Right lobe of liver (tissue), 6 donors: ENCODE results near the gene PLEKHG4B. TPM values are rescaled to one million over a fixed set of nuclear protein-coding genes. Genes with fewer than 3 reads are reported as not detected.
"Not testable (repeated sequence)": the region's sequence is repeated elsewhere in the genome, so short reads cannot be mapped to it uniquely, and the experiment has no call there.

Source experiments
- ATAC-seq, 4 donors: fragments of 200-7000 bp; cut with Tn5 transposase; one replicate each; pipeline ENCODE4 v1.9.1; 2020; ENCODE audit warnings: mild to moderate bottlenecking in 4 of 4, moderate library complexity in 4 of 4
- DNase-seq, 3 donors: peaks; one replicate each; pipeline ENCODE4 v3.0.0-alpha.2; 2020
- H3K27ac ChIP-seq, 3 donors: fragments of 200-600 bp; one replicate each; pipeline ENCODE4 v1.8.0; 2022
- H3K27me3 ChIP-seq, 2 donors: fragments of 200-600 bp; one replicate each; pipeline ENCODE4 v1.8.0; 2022
- H3K36me3 ChIP-seq, 4 donors: fragments of 200-600 bp; sonication (generic) in 1 of 4; one replicate each; pipeline versions ENCODE4 v1.5.1 to v1.8.0; 2017 to 2022; ENCODE audit warnings: control low read depth in 1 of 4
- H3K4me1 ChIP-seq, 4 donors: fragments of 200-600 bp; sonication (generic) in 1 of 4; one replicate each; pipeline versions ENCODE4 v1.5.1 to v1.8.0; 2017 to 2022; ENCODE audit warnings: control low read depth in 1 of 4
- H3K4me3 ChIP-seq, 3 donors: fragments of 200-600 bp; one replicate each; pipeline ENCODE4 v1.8.0; 2022
- H3K9me3 ChIP-seq, 4 donors: fragments of 200-600 bp; sonication (generic) in 1 of 4; one replicate each; pipeline versions ENCODE4 v1.5.1 to v1.8.0; 2017 to 2022; ENCODE audit warnings: control low read depth in 1 of 4
- POLR2A ChIP-seq: fragments of 450-650 bp; IDR thresholded peaks from one replicate; pipeline ENCODE4 v1.6.1; 2017; ENCODE audit warnings: antibody characterized with exemption, mild to moderate bottlenecking
- WGBS: methylation state at CpG from one replicate; pipeline ENCODE4 v1.1.6; 2018; ENCODE audit warnings: low coverage, low lambda C conversion rate; ENCODE audit not compliant: insufficient coverage; ENCODE audit errors: missing lambda C conversion rate; 5-methylcytosine and 5-hydroxymethylcytosine counted together
- intact Hi-C, 2 donors: fragments of 100-400 bp; cut with DNase I; formaldehyde crosslinking; loops; one replicate each; pipeline versions ENCODE4 v1.11.2 to v1.14.1; 2022
- total RNA-seq, 6 experiments: library from RNA; depleted of rRNA in 2 of 6; stranded (reverse); fragments of >200 nt in 2 of 6; fragmentation: NEBNext Ultra II Directional in 3 of 6; extraction: Animal tissue kit (Norgen Biotek cat#: 25700) in 3 of 6; gene quantifications; one replicate each; pipeline versions ENCODE4 v1.1.0 to v1.2.4, GENCODE V29; 2016 to 2023
- TF ChIP-seq, protein P1 (sequence below), 4 donors: fragments of 200-600 bp in 3 of 4; fragments of 450-650 bp in 1 of 4; IDR thresholded peaks; one replicate each; pipeline versions ENCODE4 v1.5.1 to v1.8.0; 2016 to 2022; ENCODE audit warnings: antibody characterized with exemption in 4 of 4, mild to moderate bottlenecking in 2 of 4
- donor health status: DM: no; HTN: yes; CAD: no.
- donor health status: DM: no; HTN: no; CAD: no.
- donor health status: DM: no; HTN: no; CAD: no.
- donor health status: DM: no; HTN: yes; CAD: no.
- donor health status: DM: no; HTN: yes; CAD: no.

Gene PLEKHG4B
- total RNA-seq, 6 experiments from 2014 or later: 0.13 to 0.18 TPM; not detected in 4

DNA sequence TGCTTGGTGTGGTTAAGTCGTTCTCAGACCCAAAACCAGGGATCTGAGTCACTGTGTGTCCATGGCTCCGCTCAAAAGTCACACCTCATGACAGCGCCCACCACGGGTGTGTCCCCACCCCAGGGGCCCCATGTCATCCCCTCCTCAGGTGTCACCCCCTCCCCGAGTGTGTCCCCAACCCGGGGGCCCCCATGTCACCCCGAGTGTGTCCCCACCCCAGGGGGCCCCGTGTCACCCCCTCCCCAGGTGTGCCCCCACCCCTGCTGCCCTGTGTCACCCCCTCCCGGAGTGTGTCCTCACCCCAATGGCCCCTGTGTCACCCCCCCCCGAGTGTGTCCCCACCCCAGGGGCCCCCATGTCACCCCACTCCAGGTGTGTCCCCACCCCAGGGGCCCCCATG is 104.4 kb downstream of the PLEKHG4B start:
- no peak overlapping the region for H3K4me3 ChIP-seq
- H3K27ac ChIP-seq: no peak overlapping the region
- TF ChIP-seq, protein P1, sequence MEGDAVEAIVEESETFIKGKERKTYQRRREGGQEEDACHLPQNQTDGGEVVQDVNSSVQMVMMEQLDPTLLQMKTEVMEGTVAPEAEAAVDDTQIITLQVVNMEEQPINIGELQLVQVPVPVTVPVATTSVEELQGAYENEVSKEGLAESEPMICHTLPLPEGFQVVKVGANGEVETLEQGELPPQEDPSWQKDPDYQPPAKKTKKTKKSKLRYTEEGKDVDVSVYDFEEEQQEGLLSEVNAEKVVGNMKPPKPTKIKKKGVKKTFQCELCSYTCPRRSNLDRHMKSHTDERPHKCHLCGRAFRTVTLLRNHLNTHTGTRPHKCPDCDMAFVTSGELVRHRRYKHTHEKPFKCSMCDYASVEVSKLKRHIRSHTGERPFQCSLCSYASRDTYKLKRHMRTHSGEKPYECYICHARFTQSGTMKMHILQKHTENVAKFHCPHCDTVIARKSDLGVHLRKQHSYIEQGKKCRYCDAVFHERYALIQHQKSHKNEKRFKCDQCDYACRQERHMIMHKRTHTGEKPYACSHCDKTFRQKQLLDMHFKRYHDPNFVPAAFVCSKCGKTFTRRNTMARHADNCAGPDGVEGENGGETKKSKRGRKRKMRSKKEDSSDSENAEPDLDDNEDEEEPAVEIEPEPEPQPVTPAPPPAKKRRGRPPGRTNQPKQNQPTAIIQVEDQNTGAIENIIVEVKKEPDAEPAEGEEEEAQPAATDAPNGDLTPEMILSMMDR (IDR thresholded peaks at IDR 0.05): no peak
- TF ChIP-seq POLR2A: no peak
- H3K9me3 ChIP-seq: no peaks in the 10 kb centered on the region
- DNase-seq: peak in 1 of 3 donors; percentile 38
- no peaks in the 10 kb centered on the region for H3K36me3 ChIP-seq
- no CpG with 5 or more reads among the region's 10 CpGs for WGBS
- peaks cover 0 to 3% (median 0%) of the 10 kb centered on the region in 4 donors for H3K4me1 ChIP-seq
- intact Hi-C loops: no loop called here
- ATAC-seq: no peak
- no peaks in the 10 kb centered on the region for H3K27me3 ChIP-seq

DNA sequence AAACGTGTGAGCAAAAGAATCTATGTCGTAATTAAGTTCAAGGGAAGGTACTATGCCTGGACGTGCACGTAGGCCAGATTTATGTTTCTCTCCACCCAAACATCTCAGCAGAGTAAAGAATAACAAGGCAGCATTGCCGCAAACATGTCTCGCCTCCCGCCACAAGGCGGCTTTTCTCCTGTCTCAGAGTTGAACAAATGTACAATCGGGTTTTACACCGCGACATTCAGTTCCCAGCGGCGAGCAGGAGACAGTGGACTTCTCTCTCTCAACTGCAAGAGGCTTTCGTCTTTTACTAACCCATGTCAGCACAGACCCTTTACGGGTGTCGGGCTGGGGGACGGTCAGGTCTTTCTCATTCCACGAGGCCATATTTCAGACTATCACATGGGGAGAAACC is 105.1 kb downstream of the PLEKHG4B start:
- intact Hi-C loops, H3K36me3 ChIP-seq, H3K9me3 ChIP-seq, H3K27ac ChIP-seq, H3K27me3 ChIP-seq, H3K4me1 ChIP-seq, ATAC-seq, H3K4me3 ChIP-seq: not testable (repeated sequence)
- DNase-seq: peak in 2 of 3 donors; percentile 20 to 23
- WGBS: 69% methylated on average over 18 of the region's 18 CpGs

DNA sequence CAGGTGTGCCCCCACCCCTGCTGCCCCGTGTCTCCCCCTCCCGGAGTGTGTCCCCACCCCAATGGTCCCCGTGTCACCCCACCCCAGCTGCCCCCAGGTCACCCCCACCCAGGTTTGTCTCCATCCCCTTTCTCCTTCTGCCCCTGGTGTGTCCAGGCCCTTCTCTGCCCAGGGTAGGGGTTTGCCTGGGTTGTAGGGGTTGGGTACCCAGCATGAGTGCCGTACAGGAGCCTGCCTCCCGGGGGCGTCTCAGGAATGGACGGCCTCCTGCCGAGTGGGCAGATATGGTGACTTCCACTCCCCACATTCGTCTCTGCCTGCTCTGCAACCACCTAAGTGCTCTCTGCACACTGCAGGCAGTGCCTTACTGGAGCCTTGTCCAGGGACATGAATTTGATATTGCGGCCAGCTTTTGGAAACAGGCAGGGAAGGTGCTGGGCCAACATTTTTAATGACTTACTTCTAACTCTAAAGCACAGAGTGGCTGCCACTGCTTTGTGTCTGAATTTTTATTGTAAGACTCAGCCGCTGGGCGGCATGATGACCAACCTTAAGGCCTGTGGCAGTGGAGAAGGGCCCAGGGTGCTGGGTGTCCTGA is 106.0 kb downstream of the PLEKHG4B start:
- Histone ChIP-seq H3K4me1 (no peaks in the 10 kb centered on the region), H3K4me3 (no peak overlapping the region), H3K36me3 (no peaks in the 10 kb centered on the region), H3K27ac (no peak overlapping the region), H3K9me3 (no peaks in the 10 kb centered on the region), H3K27me3 (no peaks in the 10 kb centered on the region)
- ATAC-seq: no peak
- no peak for TF ChIP-seq POLR2A
- TF ChIP-seq, protein P1 (IDR thresholded peaks at IDR 0.05): no peak
- DNase-seq: peak in 2 of 3 donors; percentile 29 to 36
- intact Hi-C loops: no loop called here
- 80% methylated on average over 1 of the region's 12 CpGs for WGBS

DNA sequence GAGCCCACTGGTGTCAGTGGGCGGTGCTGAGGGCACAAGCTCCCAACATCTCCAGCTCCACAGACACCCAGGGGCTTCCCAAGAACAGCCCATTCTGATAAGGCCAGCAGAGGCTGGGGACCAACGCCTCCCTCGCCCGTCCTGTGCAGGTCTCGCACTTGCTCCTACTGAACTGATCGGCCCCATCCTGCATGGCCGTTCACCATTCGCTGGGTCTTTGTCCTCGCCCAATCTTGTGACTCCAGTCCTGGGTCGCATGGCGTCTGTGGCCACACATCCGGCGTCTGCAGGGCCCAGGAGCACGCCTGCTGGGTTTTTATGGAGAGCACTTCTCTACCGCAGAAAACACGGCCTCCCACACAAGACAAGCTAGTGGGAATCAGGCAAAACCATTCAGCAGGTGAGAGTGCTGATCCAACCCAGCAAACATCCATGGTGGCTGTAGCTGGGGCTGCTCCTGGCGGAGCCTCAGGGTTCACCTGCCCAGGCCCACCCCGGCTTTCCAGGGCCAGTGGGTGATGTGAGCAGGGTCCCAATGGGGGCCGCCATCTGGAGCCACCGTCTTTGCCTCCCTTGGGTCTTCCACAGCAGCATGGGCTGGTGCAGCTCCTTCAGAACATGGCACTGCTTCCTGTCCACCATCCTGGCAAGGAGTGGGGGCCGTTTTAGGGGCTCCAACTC is 106.7 kb downstream of the PLEKHG4B start:
- DNase-seq (peak in 1 of 3 donors; percentile 33), ATAC-seq (no peak)
- no peaks in the 10 kb centered on the region for H3K9me3 ChIP-seq
- no peaks in the 10 kb centered on the region for H3K27me3 ChIP-seq
- peaks cover 0 to under 1% (median 0%) of the 10 kb centered on the region in 4 donors for H3K36me3 ChIP-seq
- intact Hi-C loops: no loop called here
- H3K4me3 ChIP-seq: no peak overlapping the region
- no peak for TF ChIP-seq POLR2A
- TF ChIP-seq, protein P1 (IDR thresholded peaks at IDR 0.05): no peak
- H3K4me1 ChIP-seq: no peaks in the 10 kb centered on the region
- 100% methylated on average over 1 of the region's 21 CpGs for WGBS
- no peak overlapping the region for H3K27ac ChIP-seq

DNA sequence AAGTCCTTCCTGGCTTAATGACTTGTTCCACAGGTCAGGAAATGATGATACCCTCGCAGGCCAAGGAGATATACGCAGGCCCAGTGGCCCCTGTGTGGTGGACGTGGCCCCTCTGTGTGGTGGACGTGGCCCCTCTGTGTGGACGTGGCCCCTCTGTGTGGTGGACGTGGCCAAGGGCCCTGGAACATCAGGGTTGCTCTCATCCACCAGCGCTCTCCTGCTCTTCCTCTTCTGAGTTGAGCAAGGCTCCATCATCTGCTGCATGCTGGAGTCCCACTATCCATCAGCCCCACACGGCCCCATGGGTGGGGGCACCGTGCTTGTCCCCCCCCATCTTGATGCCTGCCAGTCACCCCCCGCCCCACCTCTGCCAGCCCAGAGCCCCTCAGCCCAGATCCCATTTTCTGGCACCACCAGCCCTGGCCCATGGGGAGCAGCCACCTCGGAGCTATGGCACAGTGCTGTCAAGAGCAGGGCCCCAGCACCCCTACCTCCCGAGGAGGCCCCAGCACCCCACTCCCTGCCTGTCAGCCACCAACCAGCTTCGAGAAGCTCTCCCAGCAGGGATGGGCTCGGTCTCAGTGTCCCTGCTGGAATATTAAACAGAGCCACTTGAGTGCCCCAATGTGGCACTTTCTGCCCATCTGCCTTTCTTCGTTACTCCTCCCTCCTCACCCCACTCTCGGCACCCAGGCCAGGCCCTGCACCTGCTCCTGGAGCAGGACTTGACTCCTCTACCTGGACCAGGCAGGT is 107.4 kb downstream of the PLEKHG4B start:
- Histone ChIP-seq H3K27ac (no peak overlapping the region), H3K4me1 (no peaks in the 10 kb centered on the region), H3K9me3 (no peaks in the 10 kb centered on the region), H3K4me3 (no peak overlapping the region), H3K36me3 (peaks cover 0 to 7% (median 0%) of the 10 kb centered on the region in 4 donors), H3K27me3 (no peaks in the 10 kb centered on the region)
- TF ChIP-seq POLR2A: no peak
- TF ChIP-seq, protein P1 (IDR thresholded peaks at IDR 0.05): no peak
- intact Hi-C loops: no loop called here
- WGBS: 93% methylated on average over 3 of the region's 16 CpGs
- DNase-seq (peak in 1 of 3 donors; percentile 38), ATAC-seq (no peak)
